Spleen (tissue), 11 donors: Measurements from ENCODE around the gene EFNA4. TPM values are rescaled to one million over a fixed set of nuclear protein-coding genes. Genes with fewer than 3 reads are reported as not detected.

Experiments used
- DNase-seq: peaks from one replicate; pipeline ENCODE4 v3.0.0-alpha.2; 2020
- H3K27ac ChIP-seq, 8 donors: fragments of 200-600 bp; sonication (generic) in 7 of 8; 1 replicate in 4 of 8; 2 replicates in 4 of 8; pipeline versions ENCODE4 v1.5.0 to v1.8.0; 2016 to 2021; ENCODE audit warnings: inconsistent platforms in 4 of 8, mild to moderate bottlenecking in 4 of 8, moderate library complexity in 1 of 8
- H3K27me3 ChIP-seq, 7 donors: fragments of 200-600 bp; sonication (generic) in 6 of 7; replicated peaks in 1 of 7; 1 replicate in 4 of 7; 2 replicates in 3 of 7; pipeline versions ENCODE4 v1.5.0 to v1.8.0; 2016 to 2021; ENCODE audit warnings: inconsistent platforms in 3 of 7, mild to moderate bottlenecking in 1 of 7
- H3K36me3 ChIP-seq, 6 donors: fragments of 200-600 bp; sonication (generic) in 5 of 6; 1 replicate in 4 of 6; 2 replicates in 2 of 6; pipeline versions ENCODE4 v1.5.0 to v1.8.0; 2016 to 2021; ENCODE audit warnings: inconsistent platforms in 2 of 6
- H3K4me1 ChIP-seq, 6 donors: fragments of 200-600 bp; sonication (generic) in 5 of 6; 1 replicate in 3 of 6; 2 replicates in 3 of 6; pipeline versions ENCODE4 v1.5.0 to v1.8.0; 2016 to 2021; ENCODE audit warnings: inconsistent platforms in 3 of 6
- H3K4me3 ChIP-seq, 8 donors: fragments of 200-600 bp; sonication (generic) in 7 of 8; 1 replicate in 4 of 8; 2 replicates in 4 of 8; pipeline versions ENCODE4 v1.5.0 to v1.8.0; 2016 to 2021; ENCODE audit warnings: inconsistent platforms in 4 of 8, mild to moderate bottlenecking in 4 of 8, moderate library complexity in 2 of 8
- H3K9me3 ChIP-seq, 8 donors: fragments of 200-600 bp; sonication (generic) in 7 of 8; 1 replicate in 4 of 8; 2 replicates in 4 of 8; pipeline versions ENCODE4 v1.5.0 to v1.8.0; 2016 to 2021; ENCODE audit warnings: inconsistent platforms in 4 of 8
- CTCF ChIP-seq, 11 experiments: fragments of 200-600 bp in 7 of 11; fragments of 450-650 bp in 4 of 11; sonication (generic) in 4 of 11; IDR thresholded peaks in 8 of 11; conservative IDR thresholded peaks in 3 of 11; 1 replicate in 7 of 11; 2 replicates in 4 of 11; pipeline versions ENCODE4 v1.4.0 to v1.8.0; 2016 to 2021; ENCODE audit warnings: antibody characterized with exemption in 11 of 11, inconsistent platforms in 4 of 11, mild to moderate bottlenecking in 1 of 11
- POLR2A ChIP-seq, 3 donors: fragments of 450-650 bp; IDR thresholded peaks; one replicate each; pipeline ENCODE4 v1.5.1; 2017; ENCODE audit warnings: antibody characterized with exemption in 3 of 3, mild to moderate bottlenecking in 1 of 3
- POLR2AphosphoS5 ChIP-seq, 3 donors: sonication (generic); formaldehyde crosslinking; IDR thresholded peaks; one replicate each; pipeline ENCODE4 v1.5.1; 2017; ENCODE audit warnings: antibody characterized with exemption in 3 of 3
- WGBS, 5 donors: extraction: QIAGEN DNeasy Blood & Tissue Kit in 3 of 5; methylation state at CpG; one replicate each; pipeline versions ENCODE4 v1.1.5 to v1.1.7; 2013 to 2018; 5-methylcytosine and 5-hydroxymethylcytosine counted together
- intact Hi-C: fragments of 100-400 bp; cut with DNase I; formaldehyde crosslinking; loops from one replicate; pipeline ENCODE4 v1.15.0; 2023; ENCODE audit warnings: low total_unique reads
- polyA plus RNA-seq, 3 donors: library from polyadenylated mRNA; stranded (reverse); fragments of 200-250 nt; gene quantifications; one replicate each; pipeline ENCODE4 v1.2.1, GENCODE V29; 2013
- total RNA-seq, 7 donors: library from RNA; depleted of rRNA in 3 of 7; stranded (reverse); fragments of >200 nt in 3 of 7; fragmentation: NEBNext Ultra II Directional in 4 of 7; extraction: Animal tissue kit (Norgen Biotek cat#: 25700) in 4 of 7; gene quantifications; one replicate each; pipeline versions ENCODE4 v1.1.0 to v1.2.1, GENCODE V29; 2016 to 2021
- donor health status: healthy with polysubstance abuse.
- donor health status: DM: no; HTN: no; CAD: no; lungs with moderate emphysema.
- donor health status: DM: no; HTN: no; CAD: no.
- donor health status: Bipolar disorder and iron deficiency.
- donor health status: healthy.
- donor health status: DM: no; HTN: no; CAD: no.
- donor health status: DM: yes; HTN: yes; CAD: no.

EFNA4 gene
- total and polyA plus RNA-seq, 10 donors = 4.6 to 9.5 (median 7.1) TPM

- H3K4me3 ChIP-seq = peak overlapping the region; percentile 56 to 94 (median 72)
- WGBS, 5 donors = 18 to 32% (median 23%) methylated on average over 10 of the region's 10 CpGs
- H3K9me3 ChIP-seq = no peaks in the 10 kb centered on the region
- no peak for DNase-seq
- H3K4me1 ChIP-seq = peaks cover 15 to 62% (median 50%) of the 10 kb centered on the region in 6 donors
- peak overlapping the region; percentile 71 to 95 (median 90) for H3K27ac ChIP-seq
- intact Hi-C loops = no loop called here
- no peak for TF ChIP-seq CTCF (IDR thresholded peaks at IDR 0.05 in 8 of 11, conservative IDR thresholded peaks at IDR 0.05 in 3 of 11)
- TF ChIP-seq POLR2A (IDR thresholded peaks at IDR 0.05) = no peak
- TF ChIP-seq POLR2AphosphoS5 (IDR thresholded peaks at IDR 0.05) = no peak
- peaks cover 0 to 17% (median 8%) of the 10 kb centered on the region in 6 donors for H3K36me3 ChIP-seq
- no peaks in the 10 kb centered on the region for H3K27me3 ChIP-seq
These were observed 13.6 kb upstream of the EFNA4 start for GRCh38 chr1:155049651-155050559.

GRCh38 chr1:155050560-155051341, 12.8 kb upstream of the EFNA4 start, which contains the start of gene ADAM15:
Gene ADAM15 (plus strand): TSS chr1:155051316. CDS start chr1:155051387, 71 bp downstream.
- Histone ChIP-seq H3K4me3 (peak within 1 kb of the TSS; percentile 56 to 94 (median 72)), H3K36me3 (peaks cover 0 to 25% (median 15%) of the 10 kb centered on the region in 6 donors), H3K27me3 (no peaks in the 10 kb centered on the region), H3K9me3 (no peaks in the 10 kb centered on the region), H3K27ac (peak within 1 kb of the TSS; percentile 71 to 95 (median 90)), H3K4me1 (peaks cover 11 to 53% (median 44%) of the 10 kb centered on the region in 6 donors)
- intact Hi-C loops = no loop called here
- TF ChIP-seq CTCF (IDR thresholded peaks at IDR 0.05 in 8 of 11, conservative IDR thresholded peaks at IDR 0.05 in 3 of 11) (peak; percentile 87 to 99 (median 95)), POLR2A (IDR thresholded peaks at IDR 0.05) (peak in 1 of 3 donors; percentile 33), POLR2AphosphoS5 (IDR thresholded peaks at IDR 0.05) (peak; percentile 71 to 84 (median 72))
- 0 to 1% (median 1%) methylated on average over 54 to 99 of the region's 99 CpGs for WGBS, 5 donors
- DNase-seq = peak; percentile 96

- no peak for DNase-seq
- Histone ChIP-seq H3K9me3 (no peaks in the 10 kb centered on the region), H3K27ac (peak overlapping the region; percentile 14 to 95 (median 90)), H3K36me3 (peaks cover 0 to 31% (median 20%) of the 10 kb centered on the region in 6 donors), H3K4me3 (peak overlapping the region; percentile 56 to 94 (median 72)), H3K27me3 (no peaks in the 10 kb centered on the region), H3K4me1 (peaks cover 11 to 51% (median 43%) of the 10 kb centered on the region in 6 donors)
- intact Hi-C loops = no loop called here
- TF ChIP-seq POLR2AphosphoS5 (IDR thresholded peaks at IDR 0.05) = peak; percentile 18 to 76 (median 64)
- TF ChIP-seq POLR2A (IDR thresholded peaks at IDR 0.05) = no peak
- WGBS, 5 donors = 0 to 1% (median 0%) methylated on average over 22 to 31 of the region's 31 CpGs
These were observed 12.2 kb upstream of the EFNA4 start for GRCh38 chr1:155051342-155051776.

- peak overlapping the region; percentile 14 to 95 (median 90) for H3K27ac ChIP-seq
- intact Hi-C loops = no loop called here
- H3K27me3 ChIP-seq = no peaks in the 10 kb centered on the region
- H3K9me3 ChIP-seq = no peaks in the 10 kb centered on the region
- peaks cover 11 to 51% (median 43%) of the 10 kb centered on the region in 6 donors for H3K4me1 ChIP-seq
- DNase-seq = peak; percentile 88
- TF ChIP-seq POLR2AphosphoS5 (IDR thresholded peaks at IDR 0.05) (peak in 2 of 3 donors; percentile 26 to 56), CTCF (IDR thresholded peaks at IDR 0.05 in 8 of 11, conservative IDR thresholded peaks at IDR 0.05 in 3 of 11) (no peak), POLR2A (IDR thresholded peaks at IDR 0.05) (no peak)
- peak overlapping the region; percentile 56 to 94 (median 72) for H3K4me3 ChIP-seq
- 1 to 8% (median 2%) methylated on average over 19 to 27 of the region's 27 CpGs for WGBS, 5 donors
- H3K36me3 ChIP-seq = peaks cover 0 to 37% (median 25%) of the 10 kb centered on the region in 6 donors
These were observed 11.7 kb upstream of the EFNA4 start for GRCh38 chr1:155051777-155052398.
